Neural cell (in vitro differentiated cells): ENCODE data around the gene MAP4K4. TPM values are rescaled to one million over a fixed set of nuclear protein-coding genes. Genes with fewer than 3 reads are reported as not detected.

ENCODE experiments used
- H2AFZ ChIP-seq: fragments of 200-600, 300-800 bp; sonication (generic), shearing (Covaris generic); 2 replicates; pipeline ENCODE4 v1.6.0; 2014; ENCODE audit warnings: low read depth, mild to moderate bottlenecking, antibody characterized with exemption, low read length, moderate library complexity
- H3F3A ChIP-seq: fragments of 200-600 bp; shearing (Covaris generic); 2 replicates; pipeline ENCODE4 v1.6.1; 2016; ENCODE audit warnings: mild to moderate bottlenecking, moderate library complexity, mixed read lengths, antibody characterized with exemption, low read length; ENCODE audit not compliant: insufficient read depth, poor library complexity, severe bottlenecking
- H3K27ac ChIP-seq: fragments of 200-600, 300-800 bp; sonication (generic), shearing (Covaris generic); 2 replicates; pipeline ENCODE4 v1.5.1; 2014; ENCODE audit warnings: mild to moderate bottlenecking, low read length, moderate library complexity
- H3K27me3 ChIP-seq: fragments of 300-800, 200-600 bp; sonication (generic), shearing (Covaris generic); 2 replicates; pipeline ENCODE4 v1.6.0; 2014; ENCODE audit warnings: mild to moderate bottlenecking, low read depth, low read length, moderate library complexity; ENCODE audit not compliant: insufficient read depth
- H3K36me3 ChIP-seq: fragments of 300-800, 200-600 bp; sonication (generic), shearing (Covaris generic); 2 replicates; pipeline ENCODE4 v1.5.1; 2014; ENCODE audit warnings: mild to moderate bottlenecking, antibody characterized with exemption, low read length, moderate library complexity; ENCODE audit not compliant: insufficient read depth
- H3K4me2 ChIP-seq: fragments of 300-800, 200-600 bp; sonication (generic), shearing (Covaris generic); 2 replicates; pipeline ENCODE4 v1.6.0; 2014; ENCODE audit warnings: mild to moderate bottlenecking, low read length
- H3K4me3 ChIP-seq: fragments of 300-800, 200-600 bp; sonication (generic), shearing (Covaris generic); 2 replicates; pipeline ENCODE4 v1.5.1; 2014; ENCODE audit warnings: mild to moderate bottlenecking, low read length, moderate library complexity
- H3K79me2 ChIP-seq: fragments of 200-600 bp; shearing (Covaris generic); replicated peaks from 2 replicates; pipeline ENCODE4 v1.6.0; 2014; ENCODE audit warnings: mild to moderate bottlenecking, low read length, moderate library complexity; ENCODE audit not compliant: insufficient read depth
- H3K9ac ChIP-seq: fragments of 300-800, 200-600 bp; sonication (generic), shearing (Covaris generic); 2 replicates; pipeline ENCODE4 v1.6.1; 2016; ENCODE audit warnings: mild to moderate bottlenecking, low read length, mixed read lengths
- H3K9me2 ChIP-seq: fragments of 200-600 bp; shearing (Covaris generic); 2 replicates; pipeline ENCODE4 v1.6.1; 2016; ENCODE audit warnings: mild to moderate bottlenecking, low read length, mixed read lengths; ENCODE audit not compliant: insufficient read depth
- H3K9me3 ChIP-seq: fragments of 200-600, 300-800 bp; sonication (generic), shearing (Covaris generic); 2 replicates; pipeline ENCODE4 v1.6.1; 2016; ENCODE audit warnings: mild to moderate bottlenecking, mixed run types, low read length, moderate library complexity, mixed read lengths
- H4K20me1 ChIP-seq: fragments of 200-600 bp; shearing (Covaris generic); 2 replicates; pipeline ENCODE4 v1.6.1; 2016; ENCODE audit warnings: mild to moderate bottlenecking, mixed run types; ENCODE audit not compliant: insufficient read depth
- EP300 ChIP-seq: fragments of 450-650 bp; conservative IDR thresholded peaks from 2 replicates; pipeline ENCODE4 v1.6.1; 2014; ENCODE audit warnings: antibody characterized with exemption, mild to moderate bottlenecking, moderate library complexity; ENCODE audit not compliant: poor library complexity, severe bottlenecking
- EZH2 ChIP-seq: fragments of 200-600, 300-800 bp; shearing (Covaris generic), sonication (generic); IDR thresholded peaks from 2 replicates; pipeline ENCODE4 v1.6.1; 2014; ENCODE audit warnings: antibody characterized with exemption, low read length, borderline replicate concordance, mild to moderate bottlenecking; ENCODE audit not compliant: insufficient read depth, poor library complexity, severe bottlenecking
- MXI1 ChIP-seq: fragments of 450-650 bp; conservative IDR thresholded peaks from 2 replicates; pipeline ENCODE4 v1.6.1; 2014; ENCODE audit warnings: antibody characterized with exemption, mild to moderate bottlenecking; ENCODE audit not compliant: poor library complexity, severe bottlenecking
- POLR2AphosphoS5 ChIP-seq: IDR thresholded peaks from 2 replicates; pipeline ENCODE4 v1.6.1; 2012
- RAD21 ChIP-seq: fragments of 450-650 bp; conservative IDR thresholded peaks from 2 replicates; pipeline ENCODE4 v1.6.1; 2014; ENCODE audit warnings: antibody characterized with exemption, mild to moderate bottlenecking, moderate library complexity
- SMC3 ChIP-seq: fragments of 450-650 bp; conservative IDR thresholded peaks from 2 replicates; pipeline ENCODE4 v1.6.1; 2014; ENCODE audit warnings: antibody characterized with exemption, mild to moderate bottlenecking, moderate library complexity; ENCODE audit not compliant: poor library complexity
- TAF1 ChIP-seq: IDR thresholded peaks from 2 replicates; pipeline ENCODE4 v1.6.1; 2012; ENCODE audit warnings: low read depth
- polyA plus RNA-seq: library from polyadenylated mRNA; depleted of rRNA; stranded (reverse); fragments of >200 nt; gene quantifications from 2 replicates; pipeline ENCODE4 v1.2.3, GENCODE V29; 2014
- TF ChIP-seq, protein P1 (sequence below): fragments of 450-650 bp; IDR thresholded peaks from 2 replicates; pipeline ENCODE4 v1.5.1; 2014; ENCODE audit warnings: antibody characterized with exemption, mild to moderate bottlenecking, moderate library complexity; ENCODE audit not compliant: poor library complexity, severe bottlenecking
- TF ChIP-seq, protein P2 (sequence below): IDR thresholded peaks from 2 replicates; pipeline ENCODE4 v1.6.1; 2012; ENCODE audit warnings: borderline replicate concordance

MAP4K4 gene
- polyA plus RNA-seq, 1 donor from 2014 or later: 125 TPM

DNA sequence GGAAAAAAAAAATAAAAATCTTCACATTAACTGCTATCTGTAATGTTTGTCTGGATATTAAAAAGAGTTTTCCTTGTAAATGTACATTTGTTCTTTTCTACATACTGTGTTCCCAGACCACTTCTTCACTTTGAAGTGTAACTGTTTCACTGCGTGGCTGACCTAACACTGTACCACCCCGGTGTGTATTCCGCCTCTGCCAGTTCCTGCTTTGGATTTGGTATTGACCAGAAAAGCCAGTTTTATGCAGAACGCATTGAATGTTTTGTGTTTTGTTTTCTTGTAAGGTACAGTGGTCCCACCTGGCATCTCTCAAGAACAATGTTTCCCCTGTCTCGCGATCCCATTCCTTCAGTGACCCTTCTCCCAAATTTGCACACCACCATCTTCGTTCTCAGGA, 166.0 kb downstream of the MAP4K4 start:
- H2AFZ ChIP-seq: no peak overlapping the region
- no peak overlapping the region for H3K27ac ChIP-seq
- H3K36me3 ChIP-seq: peaks cover 12% of the 10 kb centered on the region
- H3K27me3 ChIP-seq: no peaks in the 10 kb centered on the region
- no peaks in the 10 kb centered on the region for H4K20me1 ChIP-seq
- no peaks in the 10 kb centered on the region for H3K79me2 ChIP-seq
- no peaks in the 10 kb centered on the region for H3K9me2 ChIP-seq
- no peaks in the 10 kb centered on the region for H3K9me3 ChIP-seq
- TF ChIP-seq EZH2 (no peak), TAF1 (no peak), MXI1 (no peak), EP300 (no peak), RAD21 (no peak), SMC3 (no peak), POLR2AphosphoS5 (no peak)
- TF ChIP-seq, protein P1, sequence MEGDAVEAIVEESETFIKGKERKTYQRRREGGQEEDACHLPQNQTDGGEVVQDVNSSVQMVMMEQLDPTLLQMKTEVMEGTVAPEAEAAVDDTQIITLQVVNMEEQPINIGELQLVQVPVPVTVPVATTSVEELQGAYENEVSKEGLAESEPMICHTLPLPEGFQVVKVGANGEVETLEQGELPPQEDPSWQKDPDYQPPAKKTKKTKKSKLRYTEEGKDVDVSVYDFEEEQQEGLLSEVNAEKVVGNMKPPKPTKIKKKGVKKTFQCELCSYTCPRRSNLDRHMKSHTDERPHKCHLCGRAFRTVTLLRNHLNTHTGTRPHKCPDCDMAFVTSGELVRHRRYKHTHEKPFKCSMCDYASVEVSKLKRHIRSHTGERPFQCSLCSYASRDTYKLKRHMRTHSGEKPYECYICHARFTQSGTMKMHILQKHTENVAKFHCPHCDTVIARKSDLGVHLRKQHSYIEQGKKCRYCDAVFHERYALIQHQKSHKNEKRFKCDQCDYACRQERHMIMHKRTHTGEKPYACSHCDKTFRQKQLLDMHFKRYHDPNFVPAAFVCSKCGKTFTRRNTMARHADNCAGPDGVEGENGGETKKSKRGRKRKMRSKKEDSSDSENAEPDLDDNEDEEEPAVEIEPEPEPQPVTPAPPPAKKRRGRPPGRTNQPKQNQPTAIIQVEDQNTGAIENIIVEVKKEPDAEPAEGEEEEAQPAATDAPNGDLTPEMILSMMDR: no peak
- TF ChIP-seq, protein P2, sequence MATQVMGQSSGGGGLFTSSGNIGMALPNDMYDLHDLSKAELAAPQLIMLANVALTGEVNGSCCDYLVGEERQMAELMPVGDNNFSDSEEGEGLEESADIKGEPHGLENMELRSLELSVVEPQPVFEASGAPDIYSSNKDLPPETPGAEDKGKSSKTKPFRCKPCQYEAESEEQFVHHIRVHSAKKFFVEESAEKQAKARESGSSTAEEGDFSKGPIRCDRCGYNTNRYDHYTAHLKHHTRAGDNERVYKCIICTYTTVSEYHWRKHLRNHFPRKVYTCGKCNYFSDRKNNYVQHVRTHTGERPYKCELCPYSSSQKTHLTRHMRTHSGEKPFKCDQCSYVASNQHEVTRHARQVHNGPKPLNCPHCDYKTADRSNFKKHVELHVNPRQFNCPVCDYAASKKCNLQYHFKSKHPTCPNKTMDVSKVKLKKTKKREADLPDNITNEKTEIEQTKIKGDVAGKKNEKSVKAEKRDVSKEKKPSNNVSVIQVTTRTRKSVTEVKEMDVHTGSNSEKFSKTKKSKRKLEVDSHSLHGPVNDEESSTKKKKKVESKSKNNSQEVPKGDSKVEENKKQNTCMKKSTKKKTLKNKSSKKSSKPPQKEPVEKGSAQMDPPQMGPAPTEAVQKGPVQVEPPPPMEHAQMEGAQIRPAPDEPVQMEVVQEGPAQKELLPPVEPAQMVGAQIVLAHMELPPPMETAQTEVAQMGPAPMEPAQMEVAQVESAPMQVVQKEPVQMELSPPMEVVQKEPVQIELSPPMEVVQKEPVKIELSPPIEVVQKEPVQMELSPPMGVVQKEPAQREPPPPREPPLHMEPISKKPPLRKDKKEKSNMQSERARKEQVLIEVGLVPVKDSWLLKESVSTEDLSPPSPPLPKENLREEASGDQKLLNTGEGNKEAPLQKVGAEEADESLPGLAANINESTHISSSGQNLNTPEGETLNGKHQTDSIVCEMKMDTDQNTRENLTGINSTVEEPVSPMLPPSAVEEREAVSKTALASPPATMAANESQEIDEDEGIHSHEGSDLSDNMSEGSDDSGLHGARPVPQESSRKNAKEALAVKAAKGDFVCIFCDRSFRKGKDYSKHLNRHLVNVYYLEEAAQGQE: no peak
- H3F3A ChIP-seq: no peaks in the 10 kb centered on the region
- H3K9ac ChIP-seq: no peak overlapping the region
- no peak overlapping the region for H3K4me2 ChIP-seq
- H3K4me3 ChIP-seq: no peak overlapping the region

- no peaks in the 10 kb centered on the region for H3K27me3 ChIP-seq
- no peaks in the 10 kb centered on the region for H3K9me3 ChIP-seq
- no peak overlapping the region for H2AFZ ChIP-seq
- no peak overlapping the region for H3K4me3 ChIP-seq
- H3K9ac ChIP-seq: no peak overlapping the region
- no peaks in the 10 kb centered on the region for H3F3A ChIP-seq
- H4K20me1 ChIP-seq: no peaks in the 10 kb centered on the region
- TF ChIP-seq, protein P2: no peak
- TF ChIP-seq TAF1: no peak
- no peak for TF ChIP-seq EP300
- TF ChIP-seq POLR2AphosphoS5: no peak
- TF ChIP-seq RAD21: no peak
- TF ChIP-seq SMC3: no peak
- TF ChIP-seq, protein P1: no peak
- no peak for TF ChIP-seq EZH2
- no peak for TF ChIP-seq MXI1
- no peaks in the 10 kb centered on the region for H3K9me2 ChIP-seq
- H3K79me2 ChIP-seq: no peaks in the 10 kb centered on the region
- H3K4me2 ChIP-seq: no peak overlapping the region
- no peak overlapping the region for H3K27ac ChIP-seq
- H3K36me3 ChIP-seq: peaks cover 13% of the 10 kb centered on the region
Measured at GRCh38 chr2:101864426-101864825, 166.9 kb downstream of the MAP4K4 start.
